IMR-90 (cell line): ENCODE results near the gene SFXN2. TPM values are rescaled to one million over a fixed set of nuclear protein-coding genes. Genes with fewer than 3 reads are reported as not detected.

Experiments used
- ATAC-seq: fragments of 200-7000 bp; cut with Tn5 transposase; 2 replicates; pipeline ENCODE4 v1.9.1; 2020; ENCODE audit warnings: low read depth, mild to moderate bottlenecking, moderate library complexity
- BruUV-seq: library from RNA; stranded (reverse); fragments of 400-500 nt; replicated peaks from 2 replicates; lab custom pipeline; 2021; lab: Mats Ljungman, UMichigan
- CTCF ChIA-PET: fragments of 300-600 bp; formaldehyde crosslinking; extraction: SDS; loops from one replicate; lab custom pipeline; 2021; ENCODE audit warnings: antibody characterized with exemption; lab: Yijun Ruan, JAX
- POLR2A ChIA-PET: fragments of 300-600 bp; sonication (Branson Sonifier 250); formaldehyde crosslinking; loops from one replicate; lab custom pipeline; 2022; ENCODE audit warnings: antibody characterized with exemption; ENCODE audit not compliant: unreplicated experiment; lab: Charles Lee
- DNase-seq: peaks from one replicate; pipeline ENCODE4 v3.0.0; 2013
- H2AFZ ChIP-seq: replicated peaks from 2 replicates; pipeline ENCODE3; 2013; ENCODE audit warnings: low read length, mild to moderate bottlenecking; ENCODE audit not compliant: poor library complexity
- H2AK5ac ChIP-seq: 2 replicates; pipeline ENCODE4 v1.6.1; 2013; ENCODE audit warnings: low read depth, low read length, inconsistent platforms
- H2AK9ac ChIP-seq: replicated peaks from 2 replicates; pipeline ENCODE3; 2013; ENCODE audit warnings: mild to moderate bottlenecking, low read depth, low read length, moderate library complexity; ENCODE audit not compliant: poor library complexity
- H2BK120ac ChIP-seq: 2 replicates; pipeline ENCODE4 v1.6.1; 2013; ENCODE audit warnings: low read depth, low read length, inconsistent platforms
- H2BK15ac ChIP-seq: 3 replicates; pipeline ENCODE4 v1.6.1; 2013; ENCODE audit warnings: low read depth, low read length, inconsistent platforms
- H2BK20ac ChIP-seq: 2 replicates; pipeline ENCODE4 v1.6.1; 2013; ENCODE audit warnings: low read depth, mild to moderate bottlenecking, inconsistent platforms, low read length, moderate library complexity
- H2BK5ac ChIP-seq: 2 replicates; pipeline ENCODE4 v1.6.1; 2013; ENCODE audit warnings: mild to moderate bottlenecking, low read depth, low read length, inconsistent platforms; ENCODE audit not compliant: poor library complexity, severe bottlenecking
- H3K14ac ChIP-seq: replicated peaks from 2 replicates; pipeline ENCODE4 v1.6.1; 2013; ENCODE audit warnings: low read depth, low read length, inconsistent platforms
- H3K18ac ChIP-seq: 2 replicates; pipeline ENCODE4 v1.6.1; 2013; ENCODE audit warnings: low read depth, low read length, control low read depth
- H3K23ac ChIP-seq: 2 replicates; pipeline ENCODE4 v1.6.1; 2013; ENCODE audit warnings: low read depth, low read length, inconsistent platforms
- H3K27ac ChIP-seq: 2 replicates; pipeline ENCODE4 v1.5.1; 2013; ENCODE audit warnings: mild to moderate bottlenecking, control low read depth, low read length; ENCODE audit not compliant: insufficient read depth
- H3K27me3 ChIP-seq: 2 replicates; pipeline ENCODE4 v1.6.1; 2013; ENCODE audit warnings: low read length; ENCODE audit not compliant: control insufficient read depth, insufficient read depth
- H3K36me3 ChIP-seq: 2 replicates; pipeline ENCODE4 v1.6.1; 2013; ENCODE audit warnings: low read length, mixed read lengths; ENCODE audit not compliant: control insufficient read depth, insufficient read depth
- H3K4ac ChIP-seq: 2 replicates; pipeline ENCODE4 v1.6.1; 2013; ENCODE audit warnings: low read depth, low read length, inconsistent platforms
- H3K4me1 ChIP-seq: 2 replicates; pipeline ENCODE4 v1.6.1; 2013; ENCODE audit warnings: low read length, mixed read lengths; ENCODE audit not compliant: control insufficient read depth, insufficient read depth
- H3K4me2 ChIP-seq: 2 replicates; pipeline ENCODE4 v1.6.1; 2013; ENCODE audit warnings: low read depth, mild to moderate bottlenecking, control low read depth, low read length, moderate library complexity
- H3K4me3 ChIP-seq: 2 replicates; pipeline ENCODE4 v1.5.1; 2013; ENCODE audit warnings: low read depth, mild to moderate bottlenecking, control low read depth, low read length, moderate library complexity; ENCODE audit not compliant: insufficient read depth
- H3K56ac ChIP-seq: 2 replicates; pipeline ENCODE4 v1.6.1; 2013; ENCODE audit warnings: low read length, inconsistent platforms; ENCODE audit not compliant: insufficient read depth; ENCODE audit errors: extremely low read depth
- H3K79me1 ChIP-seq, 2 experiments: 2 replicates each; pipeline ENCODE4 v1.6.1; 2013; ENCODE audit warnings: low read length in 2 of 2, inconsistent platforms in 1 of 2, low read depth in 1 of 2
- H3K9ac ChIP-seq: 2 replicates; pipeline ENCODE4 v1.6.1; 2013; ENCODE audit warnings: low read depth, low read length, control low read depth
- H3K9me1 ChIP-seq: 2 replicates; pipeline ENCODE4 v1.6.1; 2013; ENCODE audit warnings: low read length, inconsistent platforms; ENCODE audit not compliant: insufficient read depth
- H3K9me3 ChIP-seq: 2 replicates; pipeline ENCODE4 v1.6.1; 2013; ENCODE audit warnings: low read length; ENCODE audit not compliant: control insufficient read depth, insufficient read depth
- H4K20me1 ChIP-seq: 2 replicates; pipeline ENCODE4 v1.6.1; 2013; ENCODE audit warnings: low read length, inconsistent platforms; ENCODE audit not compliant: insufficient read depth
- H4K5ac ChIP-seq: 2 replicates; pipeline ENCODE4 v1.6.1; 2013; ENCODE audit warnings: mild to moderate bottlenecking, low read depth, low read length, control low read depth
- H4K8ac ChIP-seq, 2 experiments: 2 replicates each; pipeline ENCODE4 v1.6.1; 2013; ENCODE audit warnings: low read depth in 2 of 2, low read length in 2 of 2, control low read depth in 1 of 2, inconsistent platforms in 1 of 2
- H4K91ac ChIP-seq: 2 replicates; pipeline ENCODE4 v1.6.1; 2013; ENCODE audit warnings: low read depth, low read length, inconsistent platforms; ENCODE audit not compliant: insufficient read depth
- FOS ChIP-seq: fragments of 150-350 bp; IDR thresholded peaks from 2 replicates; pipeline ENCODE4 v1.6.1; 2016; ENCODE audit warnings: low read depth, low read length
- MAZ ChIP-seq: IDR thresholded peaks from 2 replicates; pipeline ENCODE4 v1.6.1; 2012; ENCODE audit warnings: low read depth, mild to moderate bottlenecking, low read length, improper control_type of control experiment, moderate library complexity, borderline replicate concordance
- MXI1 ChIP-seq: IDR thresholded peaks from 2 replicates; pipeline ENCODE4 v1.6.1; 2012; ENCODE audit warnings: low read depth, mild to moderate bottlenecking, low read length, moderate library complexity, borderline replicate concordance
- WGBS, 2 experiments: methylation state at CpG; one replicate each; pipeline versions ENCODE4 v1.1.5 to v1.1.7; 2013; ENCODE audit warnings: missing lambda C conversion rate in 2 of 2; ENCODE audit not compliant: insufficient read length in 1 of 2; ENCODE audit errors: extremely low coverage in 2 of 2; 5-methylcytosine and 5-hydroxymethylcytosine counted together
- dilution Hi-C: fragments of 300-500 bp; cut with HindIII; formaldehyde crosslinking; loops from one replicate; pipeline ENCODE4 v1.14.3; 2018; ENCODE audit warnings: low sequenced_read_pairs; ENCODE audit not compliant: unreplicated experiment
- in situ Hi-C: fragments of 300-500 bp; cut with MboI; formaldehyde crosslinking; loops from 3 replicates; pipeline ENCODE4 v1.14.3; 2019; ENCODE audit warnings: low sequenced_read_pairs, inconsistent platforms, mixed read lengths
- intact Hi-C: fragments of 100-400 bp; cut with micrococcal nuclease; formaldehyde crosslinking; loops from 2 replicates; pipeline ENCODE4 v1.10.0; 2022
- polyA plus RNA-seq, 3 experiments: library from polyadenylated mRNA; depleted of rRNA; stranded (reverse); fragments of >200 nt; gene quantifications; 2 replicates each; pipeline ENCODE4 v1.2.3, GENCODE V29; 2012; ENCODE audit warnings: low replicate concordance in 1 of 3
- total RNA-seq: library from RNA; depleted of rRNA; stranded (reverse); fragments of >200 nt; gene quantifications from 2 replicates; pipeline ENCODE4 v1.2.3, GENCODE V29; 2012
- TF ChIP-seq, protein P1 (sequence below): conservative IDR thresholded peaks from 2 replicates; pipeline ENCODE4 v1.5.1; 2012; ENCODE audit warnings: mild to moderate bottlenecking, low read depth, low read length, improper control_type of control experiment

Gene SFXN2
- total and polyA plus RNA-seq, 2 of the 4 experiments (the other 2 are of a cell fraction) = 6.9 to 11.7 TPM

DNA sequence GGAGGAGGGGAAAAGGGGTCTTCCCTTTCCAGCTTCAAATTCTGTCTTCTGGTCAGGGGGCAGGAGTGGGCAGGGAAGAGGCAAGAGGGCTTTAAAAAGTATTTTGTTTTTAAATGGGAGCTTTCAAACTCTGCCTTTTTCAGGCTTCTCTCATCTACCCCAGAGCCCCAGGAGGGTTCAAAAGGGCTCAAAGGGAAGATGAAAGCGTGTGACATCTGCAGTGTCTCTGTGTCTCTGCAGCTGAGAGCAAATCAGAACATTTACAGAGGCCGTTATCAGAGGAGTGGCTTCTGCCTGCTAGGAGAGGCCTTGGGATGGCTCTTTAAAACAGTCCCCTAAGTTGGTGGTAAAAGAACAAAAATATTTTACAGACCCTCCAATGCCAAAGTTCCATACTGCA, 39.9 kb upstream of the SFXN2 start:
- Histone ChIP-seq H2BK5ac (peak overlapping the region; percentile 97), H2AFZ (peak overlapping the region; percentile 88), H4K20me1 (no peaks in the 10 kb centered on the region), H3K56ac (peak overlapping the region; percentile 95; the same call in 1 of the 2 replicates), H3K9me1 (peaks cover 22% of the 10 kb centered on the region), H3K27me3 (no peaks in the 10 kb centered on the region), H3K27ac (peak overlapping the region; percentile 89), H3K9ac (peak overlapping the region; percentile 85), H4K8ac (peak overlapping the region; percentile 78 to 93; a peak in 3 of 4 replicates), H3K79me1 (peaks cover 9 to 53% of the 10 kb centered on the region in 2 experiments; a peak in 3 of 4 replicates), H3K4ac (peak overlapping the region; percentile 96), H3K36me3 (no peaks in the 10 kb centered on the region), H3K4me1 (peaks cover 55% of the 10 kb centered on the region), H2BK120ac (peak overlapping the region; percentile 97), H2AK5ac (peak overlapping the region; percentile 88), H3K9me3 (no peaks in the 10 kb centered on the region), H3K4me3 (no peak overlapping the region), H4K91ac (peak overlapping the region; percentile 97), H3K4me2 (peak overlapping the region; percentile 81), H2AK9ac (peak overlapping the region; percentile 62), H2BK20ac (peak overlapping the region; percentile 93), H3K23ac (peak overlapping the region; percentile 93), H3K14ac (peak overlapping the region; percentile 93), H4K5ac (peak overlapping the region; percentile 76), H3K18ac (peak overlapping the region; percentile 83), H2BK15ac (peak overlapping the region; percentile 46; the same call in 1 of the 3 replicates)
- no peak for ATAC-seq
- WGBS, 2 experiments = no CpG with 5 or more reads among the region's 2 CpGs
- no peak for DNase-seq
- in situ Hi-C loops (no loop called here), intact Hi-C loops (no loop called here), dilution Hi-C loops (no loop called here)
- no peak for TF ChIP-seq MXI1
- TF ChIP-seq, protein P1, sequence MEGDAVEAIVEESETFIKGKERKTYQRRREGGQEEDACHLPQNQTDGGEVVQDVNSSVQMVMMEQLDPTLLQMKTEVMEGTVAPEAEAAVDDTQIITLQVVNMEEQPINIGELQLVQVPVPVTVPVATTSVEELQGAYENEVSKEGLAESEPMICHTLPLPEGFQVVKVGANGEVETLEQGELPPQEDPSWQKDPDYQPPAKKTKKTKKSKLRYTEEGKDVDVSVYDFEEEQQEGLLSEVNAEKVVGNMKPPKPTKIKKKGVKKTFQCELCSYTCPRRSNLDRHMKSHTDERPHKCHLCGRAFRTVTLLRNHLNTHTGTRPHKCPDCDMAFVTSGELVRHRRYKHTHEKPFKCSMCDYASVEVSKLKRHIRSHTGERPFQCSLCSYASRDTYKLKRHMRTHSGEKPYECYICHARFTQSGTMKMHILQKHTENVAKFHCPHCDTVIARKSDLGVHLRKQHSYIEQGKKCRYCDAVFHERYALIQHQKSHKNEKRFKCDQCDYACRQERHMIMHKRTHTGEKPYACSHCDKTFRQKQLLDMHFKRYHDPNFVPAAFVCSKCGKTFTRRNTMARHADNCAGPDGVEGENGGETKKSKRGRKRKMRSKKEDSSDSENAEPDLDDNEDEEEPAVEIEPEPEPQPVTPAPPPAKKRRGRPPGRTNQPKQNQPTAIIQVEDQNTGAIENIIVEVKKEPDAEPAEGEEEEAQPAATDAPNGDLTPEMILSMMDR = no peak
- 0 out of 2 replicates have a peak, but pooled peaks have one; percentile 1 for TF ChIP-seq MAZ
- TF ChIP-seq FOS = no peak
- ChIA-PET POLR2A (no interaction called here), CTCF (interaction anchor here (1.2 kb wide), 1 partner anchor 13 kb away, joined by 3 read pairs; no protein-coding TSS in a partner anchor)
- BruUV-seq = no TSS peak
